Smooth muscle cell of bladder (primary cell): ENCODE data around the gene TSNAXIP1. TPM values are rescaled to one million over a fixed set of nuclear protein-coding genes. Genes with fewer than 3 reads are reported as not detected.

Source experiments
- total RNA-seq: library from RNA; depleted of rRNA; stranded (reverse); fragments of >200 nt; gene quantifications from 2 replicates; pipeline ENCODE4 v1.2.3, GENCODE V29; 2014

Gene TSNAXIP1
- 0.57 and 1.2 TPM in 2 replicates for total RNA-seq

GRCh38 chr16:67806428-67807147 is at the start of gene TSNAXIP1, which contains the start of gene RANBP10:
Gene TSNAXIP1 (plus strand): TSS chr16:67806889. CDS start chr16:67807150, 261 bp downstream.
Gene RANBP10 (minus strand): TSS chr16:67806560. CDS start chr16:67806536, 24 bp downstream.

GRCh38 chr16:67841816-67842508 is 35.3 kb downstream of the TSNAXIP1 start, which contains the start of gene THAP11:
Gene THAP11 (plus strand): TSS chr16:67842320. CDS start chr16:67842555, 235 bp downstream.

GRCh38 chr16:67846320-67847063 is 39.8 kb downstream of the TSNAXIP1 start, which contains the start of gene NUTF2:
Gene NUTF2 (plus strand): TSS chr16:67846933. CDS start chr16:67865131, 18,198 bp downstream.

DNA sequence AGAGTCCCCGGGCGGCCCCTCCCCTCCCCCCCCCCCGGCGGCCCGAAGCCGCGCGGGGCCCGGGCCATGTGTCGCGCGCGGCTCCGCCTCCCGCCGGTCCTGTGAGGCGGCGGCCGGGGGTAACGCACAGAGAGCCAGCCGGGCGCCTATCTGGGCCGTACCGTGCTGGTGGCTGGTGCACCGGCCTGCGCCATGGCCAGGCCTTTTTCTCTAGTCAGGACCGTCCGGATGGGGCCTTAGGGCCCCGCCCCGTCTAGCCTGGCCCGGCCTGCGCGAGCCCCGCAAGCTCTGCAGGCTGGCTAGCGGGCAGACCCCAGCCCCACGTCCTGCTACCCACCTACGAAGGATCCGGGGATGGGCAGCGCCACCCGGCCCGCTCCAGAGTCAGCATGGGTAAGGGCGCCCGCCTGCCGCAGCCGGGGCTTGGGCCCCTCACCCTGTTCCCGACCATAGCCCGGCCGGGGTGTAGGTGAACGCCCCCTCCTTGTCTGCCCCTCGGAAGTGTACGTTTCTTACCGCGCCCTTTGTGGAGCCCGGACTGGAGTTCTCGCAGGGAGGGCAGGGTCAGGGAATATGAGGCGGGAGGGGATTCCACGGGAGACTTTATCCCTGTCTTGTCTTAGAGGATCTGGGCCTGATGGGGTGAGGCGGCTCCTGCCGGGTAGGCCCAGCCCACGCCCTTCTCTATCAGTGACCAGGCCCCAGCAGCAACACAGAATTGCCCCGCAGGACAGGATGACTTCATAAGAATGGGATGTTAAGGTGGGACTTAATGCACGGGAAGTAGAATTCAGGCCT is 40.6 kb downstream of the TSNAXIP1 start, which contains the start of gene CENPT:
Gene CENPT (minus strand): TSS at position 630 of the 798 bp plus-strand sequence. CDS start 13,834 bp downstream, outside the sequence.

DNA sequence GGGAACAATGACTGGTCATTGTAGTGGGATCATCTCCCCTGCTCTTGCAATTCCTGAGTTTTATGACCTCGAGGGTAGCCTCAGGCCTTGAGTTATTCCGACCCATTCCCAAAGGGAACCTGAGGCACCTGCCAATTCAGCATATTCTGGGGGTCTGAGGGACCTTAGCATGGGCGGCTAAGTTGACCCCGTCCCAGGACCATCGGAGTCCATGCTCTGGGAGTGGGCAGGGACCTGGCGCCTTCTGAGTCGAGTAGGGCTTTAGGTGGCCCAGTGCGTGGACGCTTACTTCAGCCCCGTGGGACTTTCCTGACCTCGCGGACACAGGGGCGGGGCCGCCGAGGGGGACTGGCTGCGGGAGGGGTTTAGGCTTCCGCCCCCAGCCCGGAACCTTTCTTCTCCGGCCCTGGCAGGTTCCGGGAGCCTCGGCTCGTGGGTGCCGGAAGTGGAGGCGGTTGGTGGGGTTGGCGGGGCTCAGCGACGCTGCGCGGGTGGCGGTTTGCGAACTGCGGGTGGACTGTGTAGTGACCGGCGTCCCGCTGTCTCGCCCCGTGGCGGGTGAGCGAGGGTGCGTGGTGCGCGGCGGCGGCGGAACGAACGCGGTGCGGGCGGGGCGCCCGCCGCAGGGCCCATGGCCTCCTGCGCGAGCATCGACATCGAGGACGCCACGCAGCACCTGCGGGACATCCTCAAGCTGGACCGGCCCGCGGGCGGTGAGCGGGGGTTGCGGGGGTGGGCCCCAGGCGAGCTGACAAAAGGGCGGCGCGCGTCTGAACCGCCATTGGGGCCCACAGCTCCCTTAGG is 66.1 kb downstream of the TSNAXIP1 start, which contains the start of gene EDC4:
Gene EDC4 (plus strand): TSS at position 422 of the 804 bp plus-strand sequence. CDS start 210 bp downstream, at position 632.

Other genes with a start within 250 kb of the TSNAXIP1 start
- gene CTCF, start 244.4 kb upstream of the TSNAXIP1 start, total RNA-seq: 12.7 and 15.7 TPM in 2 replicates
- 0.14 and 0.28 TPM in 2 replicates for gene CARMIL2, start 161.7 kb upstream of the TSNAXIP1 start, total RNA-seq
- gene ACD, start 146.6 kb upstream of the TSNAXIP1 start, total RNA-seq: 8.2 and 9.5 TPM in 2 replicates
- gene PARD6A, start 145.9 kb upstream of the TSNAXIP1 start, total RNA-seq: 0.43 and 0.65 TPM in 2 replicates
- 15.5 and 16.6 TPM in 2 replicates for gene ENKD1, start 140.1 kb upstream of the TSNAXIP1 start, total RNA-seq
- 5.7 and 6.0 TPM in 2 replicates for gene C16orf86, start 140.1 kb upstream of the TSNAXIP1 start, total RNA-seq
- gene GFOD2, start 87.6 kb upstream of the TSNAXIP1 start, total RNA-seq: 9.1 and 13.9 TPM in 2 replicates
- 3.1 and 4.3 TPM in 2 replicates for gene RANBP10, start 329 bp upstream of the TSNAXIP1 start, total RNA-seq
- gene THAP11, start 35.4 kb downstream of the TSNAXIP1 start, total RNA-seq: 22.3 and 31.9 TPM in 2 replicates
- 94.4 and 101 TPM in 2 replicates for gene NUTF2, start 40.0 kb downstream of the TSNAXIP1 start, total RNA-seq
- gene CENPT, start 40.8 kb downstream of the TSNAXIP1 start, total RNA-seq: 13.5 and 15.4 TPM in 2 replicates
- 39.3 and 43.6 TPM in 2 replicates for gene EDC4, start 66.2 kb downstream of the TSNAXIP1 start, total RNA-seq
- 0.14 TPM in 1 of 2 replicates, not detected in the other for gene NRN1L, start 78.0 kb downstream of the TSNAXIP1 start, total RNA-seq
- 8.7 and 14.7 TPM in 2 replicates for gene PSKH1, start 86.4 kb downstream of the TSNAXIP1 start, total RNA-seq
- gene CTRL, start 125.0 kb downstream of the TSNAXIP1 start, total RNA-seq: 0.74 and 0.85 TPM in 2 replicates
- 61.4 and 82.1 TPM in 2 replicates for gene PSMB10, start 130.0 kb downstream of the TSNAXIP1 start, total RNA-seq
- 3.6 and 6.1 TPM in 2 replicates for gene LCAT, start 137.2 kb downstream of the TSNAXIP1 start, total RNA-seq
- 105 and 150 TPM in 2 replicates for gene SLC12A4, start 161.7 kb downstream of the TSNAXIP1 start, total RNA-seq
- gene DPEP3, start 173.6 kb downstream of the TSNAXIP1 start, total RNA-seq: not detected in 2 replicates
- gene DPEP2, start 192.6 kb downstream of the TSNAXIP1 start, total RNA-seq: not detected in 2 replicates
- not detected in 2 replicates for gene DPEP2NB, start 209.0 kb downstream of the TSNAXIP1 start, total RNA-seq
- 7.8 and 10.3 TPM in 2 replicates for gene DDX28, start 216.3 kb downstream of the TSNAXIP1 start, total RNA-seq
- gene DUS2, start 216.4 kb downstream of the TSNAXIP1 start, total RNA-seq: 10.8 and 12.5 TPM in 2 replicates